ENCODE measurements around the gene CREB3L2. TPM values are rescaled to one million over a fixed set of nuclear protein-coding genes. Genes with fewer than 3 reads are reported as not detected.
A peak's percentile ranks its signal among the peaks of the same experiment; 100 is the strongest.

Gene CREB3L2
- total RNA-seq, 3 donors from 2014 or later (not counting 1 experiment from before 2014, with no cell fraction given), result 45.9 to 54.6 (median 52.5) TPM

GRCh38 chr7:137964824-137965545, 36.9 kb downstream of the CREB3L2 start:
- no peak overlapping the region for H3K4me3 Mint-ChIP-seq
- H3K9me3 ChIP-seq (ENCODE audit: control insufficient read depth, insufficient read depth, low read length), result no peaks in the 10 kb centered on the region
- no peaks in the 10 kb centered on the region for H3K36me3 ChIP-seq (ENCODE audit: control insufficient read depth, insufficient read depth, low read length)
- WGBS (ENCODE audit: insufficient coverage), result 93% methylated on average over 13 of the region's 14 CpGs
- TF ChIP-seq CTCF (IDR thresholded peaks at IDR 0.05), result no peak
- no peak overlapping the region for H3K27ac ChIP-seq (ENCODE audit: low read length)
- H3K4me1 Mint-ChIP-seq, result peaks cover 51 to 55% of the 10 kb centered on the region in 2 donors
- no peak overlapping the region for H3K27ac Mint-ChIP-seq
- no peaks in the 10 kb centered on the region for H3K36me3 Mint-ChIP-seq
- H3K9me3 Mint-ChIP-seq, result no peaks in the 10 kb centered on the region
- DNase-seq (no peak), ATAC-seq (no peak)
- H3K27me3 Mint-ChIP-seq (ENCODE audit: low read depth in 2 of 2), result no peaks in the 10 kb centered on the region
- intact Hi-C loops (cut with micrococcal nuclease), result no loop called here
- H3K27me3 ChIP-seq (ENCODE audit: control insufficient read depth, insufficient read depth, low read length), result no peaks in the 10 kb centered on the region
- H3K4me3 ChIP-seq (ENCODE audit: low read length), result no peak overlapping the region
- H3K4me1 ChIP-seq (ENCODE audit: control insufficient read depth, insufficient read depth, low read length), result no peaks in the 10 kb centered on the region

- H3K27ac ChIP-seq (ENCODE audit: low read length), result no peak overlapping the region
- DNase-seq, result no peak
- Mint-ChIP-seq H3K27ac (peak overlapping the region in 1 of 2 donors; percentile 58), H3K4me1 (peaks cover 56 to 57% of the 10 kb centered on the region in 2 donors), H3K4me3 (no peak overlapping the region), H3K36me3 (no peaks in the 10 kb centered on the region), H3K9me3 (no peaks in the 10 kb centered on the region), H3K27me3 (ENCODE audit: low read depth in 2 of 2) (no peaks in the 10 kb centered on the region)
- TF ChIP-seq CTCF (IDR thresholded peaks at IDR 0.05), result no peak
- intact Hi-C loops (cut with micrococcal nuclease), result no loop called here
- no peaks in the 10 kb centered on the region for H3K9me3 ChIP-seq (ENCODE audit: control insufficient read depth, insufficient read depth, low read length)
- H3K4me1 ChIP-seq (ENCODE audit: control insufficient read depth, insufficient read depth, low read length), result no peaks in the 10 kb centered on the region
- no peak for ATAC-seq
- no peaks in the 10 kb centered on the region for H3K36me3 ChIP-seq (ENCODE audit: control insufficient read depth, insufficient read depth, low read length)
- H3K4me3 ChIP-seq (ENCODE audit: low read length), result no peak overlapping the region
- WGBS (ENCODE audit: insufficient coverage), result 96% methylated on average over 7 of the region's 7 CpGs
- H3K27me3 ChIP-seq (ENCODE audit: control insufficient read depth, insufficient read depth, low read length), result no peaks in the 10 kb centered on the region
These were observed 38.9 kb downstream of the CREB3L2 start for GRCh38 chr7:137962875-137963507.

GRCh38 chr7:137962491-137962874, 39.4 kb downstream of the CREB3L2 start:
- intact Hi-C loops (cut with micrococcal nuclease), result no loop called here
- peak overlapping the region in 1 of 2 donors; percentile 58 for H3K27ac Mint-ChIP-seq
- H3K4me3 Mint-ChIP-seq, result no peak overlapping the region
- no peaks in the 10 kb centered on the region for H3K36me3 Mint-ChIP-seq
- no peak overlapping the region for H3K4me3 ChIP-seq (ENCODE audit: low read length)
- ATAC-seq, result no peak
- no peaks in the 10 kb centered on the region for H3K9me3 Mint-ChIP-seq
- no peaks in the 10 kb centered on the region for H3K27me3 ChIP-seq (ENCODE audit: control insufficient read depth, insufficient read depth, low read length)
- TF ChIP-seq CTCF (IDR thresholded peaks at IDR 0.05), result no peak
- no peaks in the 10 kb centered on the region for H3K4me1 ChIP-seq (ENCODE audit: control insufficient read depth, insufficient read depth, low read length)
- no peak overlapping the region for H3K27ac ChIP-seq (ENCODE audit: low read length)
- H3K27me3 Mint-ChIP-seq (ENCODE audit: low read depth in 2 of 2), result no peaks in the 10 kb centered on the region
- no peaks in the 10 kb centered on the region for H3K36me3 ChIP-seq (ENCODE audit: control insufficient read depth, insufficient read depth, low read length)
- 90% methylated on average over 5 of the region's 5 CpGs for WGBS (ENCODE audit: insufficient coverage)
- no peak for DNase-seq
- peaks cover 53% of the 10 kb centered on the region in 2 donors for H3K4me1 Mint-ChIP-seq
- no peaks in the 10 kb centered on the region for H3K9me3 ChIP-seq (ENCODE audit: control insufficient read depth, insufficient read depth, low read length)

All from natural killer cell (primary cell).